GM18951 (cell line): ENCODE results near the gene HORMAD1.
"Not testable (repeated sequence)": the region's sequence is repeated elsewhere in the genome, so short reads cannot be mapped to it uniquely, and the experiment has no call there.

ENCODE experiments used
- POLR2A ChIP-seq: IDR thresholded peaks from 4 replicates; pipeline ENCODE4 v1.6.1; 2011; ENCODE audit warnings: mild to moderate bottlenecking; ENCODE audit not compliant: insufficient read length, insufficient read depth; ENCODE audit errors: extremely low read depth
- in situ Hi-C: fragments of 300-500 bp; cut with MboI; formaldehyde crosslinking; loops from one replicate; pipeline ENCODE4 v1.12.0; 2022; ENCODE audit warnings: low sequenced_read_pairs, mixed read lengths, inconsistent platforms; ENCODE audit not compliant: unreplicated experiment

HORMAD1 gene

GRCh38 chr1:150688763-150689162, 31.9 kb downstream of the HORMAD1 start:
- TF ChIP-seq POLR2A, result no peak
- in situ Hi-C loops, result no loop called here

GRCh38 chr1:150686275-150686674, 34.4 kb downstream of the HORMAD1 start:
- TF ChIP-seq POLR2A, result no peak
- in situ Hi-C loops, result no loop called here

GRCh38 chr1:150683914-150684313, 36.8 kb downstream of the HORMAD1 start:
- TF ChIP-seq POLR2A, result no peak
- in situ Hi-C loops, result no loop called here

GRCh38 chr1:150678988-150679387, 41.7 kb downstream of the HORMAD1 start:
- in situ Hi-C loops, result no loop called here
- TF ChIP-seq POLR2A, result no peak

GRCh38 chr1:150674881-150675280, 45.8 kb downstream of the HORMAD1 start:
- in situ Hi-C loops, result no loop called here

GRCh38 chr1:150663321-150663720, 57.4 kb downstream of the HORMAD1 start:
- in situ Hi-C loops, result no loop called here
- TF ChIP-seq POLR2A, result no peak

More at GRCh38 chr1:150674881-150675280, 45.8 kb downstream of the HORMAD1 start:
- TF ChIP-seq POLR2A, result no peak

GRCh38 chr1:150662811-150663210, 57.9 kb downstream of the HORMAD1 start:
- no peak for TF ChIP-seq POLR2A
- in situ Hi-C loops, result no loop called here

GRCh38 chr1:150661156-150661555, 59.5 kb downstream of the HORMAD1 start:
- in situ Hi-C loops, result no loop called here
- no peak for TF ChIP-seq POLR2A

GRCh38 chr1:150660584-150660983, 60.1 kb downstream of the HORMAD1 start:
- TF ChIP-seq POLR2A, result no peak

GRCh38 chr1:150657064-150657463, 63.6 kb downstream of the HORMAD1 start:
- in situ Hi-C loops, result not testable (repeated sequence)

More at GRCh38 chr1:150660584-150660983, 60.1 kb downstream of the HORMAD1 start:
- in situ Hi-C loops, result no loop called here

GRCh38 chr1:150654635-150655034, 66.1 kb downstream of the HORMAD1 start:
- in situ Hi-C loops, result not testable (repeated sequence)

- in situ Hi-C loops, result no loop called here
- no peak for TF ChIP-seq POLR2A
Measured at GRCh38 chr1:150650193-150650592, 70.5 kb downstream of the HORMAD1 start.

- in situ Hi-C loops, result no loop called here
- TF ChIP-seq POLR2A, result no peak
Measured at GRCh38 chr1:150649441-150650075, 71.1 kb downstream of the HORMAD1 start.
